Prostate gland (tissue), 2 donors: Measurements from ENCODE around the gene CSMD2.

Source experiments
- POLR2AphosphoS5 ChIP-seq: sonication (generic); formaldehyde crosslinking; IDR thresholded peaks from one replicate; pipeline ENCODE4 v1.6.1; 2017; ENCODE audit warnings: antibody characterized with exemption
- TF ChIP-seq, protein P1 (sequence below), 4 experiments: fragments of 200-600 bp in 2 of 4; fragments of 450-650 bp in 2 of 4; sonication (generic) in 2 of 4; IDR thresholded peaks; 1 replicate in 3 of 4; 2 replicates in 1 of 4; pipeline ENCODE4 v1.5.1; 2016 to 2019; ENCODE audit warnings: antibody characterized with exemption in 4 of 4, mild to moderate bottlenecking in 2 of 4, moderate library complexity in 2 of 4

DNA sequence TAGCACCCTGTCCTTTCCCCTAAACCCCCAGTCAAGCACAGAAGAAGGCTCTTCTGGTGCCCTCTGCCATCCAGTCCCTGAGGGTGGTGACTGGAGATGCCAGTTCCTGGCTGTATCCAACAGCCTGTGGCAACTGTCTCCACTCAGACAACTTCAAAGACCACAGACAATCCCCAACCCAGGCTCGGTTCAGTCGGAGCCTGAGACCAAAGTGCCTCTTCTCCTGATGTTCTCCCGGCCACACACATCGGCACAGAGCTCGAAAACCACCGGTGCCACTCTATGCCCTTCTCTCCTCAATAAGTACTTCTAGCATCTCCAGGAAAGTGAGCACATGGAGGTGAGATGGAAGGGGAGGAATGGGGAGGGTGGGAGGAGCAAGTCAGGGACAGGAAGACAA lies 340.7 kb downstream of the CSMD2 start:
- TF ChIP-seq POLR2AphosphoS5: no peak
- TF ChIP-seq, protein P1, sequence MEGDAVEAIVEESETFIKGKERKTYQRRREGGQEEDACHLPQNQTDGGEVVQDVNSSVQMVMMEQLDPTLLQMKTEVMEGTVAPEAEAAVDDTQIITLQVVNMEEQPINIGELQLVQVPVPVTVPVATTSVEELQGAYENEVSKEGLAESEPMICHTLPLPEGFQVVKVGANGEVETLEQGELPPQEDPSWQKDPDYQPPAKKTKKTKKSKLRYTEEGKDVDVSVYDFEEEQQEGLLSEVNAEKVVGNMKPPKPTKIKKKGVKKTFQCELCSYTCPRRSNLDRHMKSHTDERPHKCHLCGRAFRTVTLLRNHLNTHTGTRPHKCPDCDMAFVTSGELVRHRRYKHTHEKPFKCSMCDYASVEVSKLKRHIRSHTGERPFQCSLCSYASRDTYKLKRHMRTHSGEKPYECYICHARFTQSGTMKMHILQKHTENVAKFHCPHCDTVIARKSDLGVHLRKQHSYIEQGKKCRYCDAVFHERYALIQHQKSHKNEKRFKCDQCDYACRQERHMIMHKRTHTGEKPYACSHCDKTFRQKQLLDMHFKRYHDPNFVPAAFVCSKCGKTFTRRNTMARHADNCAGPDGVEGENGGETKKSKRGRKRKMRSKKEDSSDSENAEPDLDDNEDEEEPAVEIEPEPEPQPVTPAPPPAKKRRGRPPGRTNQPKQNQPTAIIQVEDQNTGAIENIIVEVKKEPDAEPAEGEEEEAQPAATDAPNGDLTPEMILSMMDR (IDR thresholded peaks at IDR 0.05): no peak
